GM12891 (cell line): ENCODE data around the gene TFPI.

Source experiments
- DNase-seq: peaks from one replicate; pipeline ENCODE4 v3.0.0; 2011; ENCODE audit warnings: low spot score; ENCODE audit not compliant: insufficient read length
- FAIRE-seq: peaks from 2 replicates; lab custom pipeline; 2011; peaks lifted over from hg19 to GRCh38; lab: Jason Lieb, UNC
- PAX5 ChIP-seq: IDR thresholded peaks from 2 replicates; pipeline ENCODE4 v1.6.1; 2011; ENCODE audit warnings: low read length, moderate library complexity, mild to moderate bottlenecking; ENCODE audit not compliant: insufficient read depth, severe bottlenecking
- POLR2A ChIP-seq: IDR thresholded peaks from 2 replicates; pipeline ENCODE4 v1.6.1; 2011; ENCODE audit warnings: low read depth, low read length, control low read depth
- POLR2AphosphoS5 ChIP-seq: IDR thresholded peaks from 2 replicates; pipeline ENCODE4 v1.6.1; 2011; ENCODE audit warnings: low read depth, low read length, control low read depth
- POU2F2 ChIP-seq: IDR thresholded peaks from 2 replicates; pipeline ENCODE4 v1.6.1; 2011; ENCODE audit warnings: low read depth, mild to moderate bottlenecking, control low read depth, low read length, moderate library complexity
- SPI1 ChIP-seq: IDR thresholded peaks from 2 replicates; pipeline ENCODE4 v1.6.1; 2011; ENCODE audit warnings: low read depth, low read length, control low read depth
- TAF1 ChIP-seq: IDR thresholded peaks from 2 replicates; pipeline ENCODE4 v1.6.1; 2011; ENCODE audit warnings: low read depth, low read length, control low read depth

Gene TFPI

DNA sequence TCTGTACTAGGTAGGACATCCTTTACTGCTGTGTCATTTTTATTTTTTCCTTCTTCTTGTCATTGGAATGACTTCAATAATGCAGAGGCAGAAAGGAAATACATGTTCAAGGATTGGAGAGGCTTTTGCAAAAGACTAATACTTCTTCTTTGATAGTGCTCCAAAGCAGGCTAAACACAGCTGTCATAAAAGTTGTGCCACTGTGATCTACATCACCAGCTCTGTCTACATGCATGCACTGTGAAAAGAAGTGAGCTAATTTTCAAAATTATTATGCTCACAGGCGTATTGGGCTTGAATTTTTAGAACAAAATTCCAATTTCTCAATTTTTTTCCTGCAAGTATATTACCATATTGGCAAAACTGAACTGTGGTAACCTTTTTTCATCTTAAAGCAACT is 68.7 kb downstream of the TFPI start:
- DNase-seq: no peak
- TF ChIP-seq POU2F2 (no peak), PAX5 (no peak), POLR2AphosphoS5 (no peak), POLR2A (no peak), TAF1 (no peak)
- FAIRE-seq: no peak

DNA sequence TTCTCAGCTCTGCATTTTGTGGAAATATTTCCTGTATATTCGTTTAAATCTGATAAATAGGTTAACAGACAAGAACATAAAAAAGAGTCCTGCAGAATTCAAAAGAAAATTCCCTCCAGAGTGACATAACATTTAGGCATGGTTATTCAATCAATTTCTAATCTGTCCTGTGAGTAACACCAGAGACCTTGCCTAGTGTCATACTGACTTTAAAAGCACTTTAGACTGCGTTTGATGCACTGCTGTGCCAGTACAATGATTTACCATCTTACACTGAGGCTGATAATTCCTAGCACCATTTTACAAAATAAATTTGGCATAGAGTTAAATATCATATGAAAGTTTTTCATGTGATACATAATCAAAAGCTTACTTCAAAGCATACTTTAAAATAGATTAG is 70.7 kb downstream of the TFPI start:
- FAIRE-seq: no peak
- no peak for TF ChIP-seq POLR2AphosphoS5
- no peak for TF ChIP-seq POLR2A
- TF ChIP-seq POU2F2: no peak
- TF ChIP-seq SPI1: no peak
- TF ChIP-seq TAF1: no peak
- no peak for TF ChIP-seq PAX5

DNA sequence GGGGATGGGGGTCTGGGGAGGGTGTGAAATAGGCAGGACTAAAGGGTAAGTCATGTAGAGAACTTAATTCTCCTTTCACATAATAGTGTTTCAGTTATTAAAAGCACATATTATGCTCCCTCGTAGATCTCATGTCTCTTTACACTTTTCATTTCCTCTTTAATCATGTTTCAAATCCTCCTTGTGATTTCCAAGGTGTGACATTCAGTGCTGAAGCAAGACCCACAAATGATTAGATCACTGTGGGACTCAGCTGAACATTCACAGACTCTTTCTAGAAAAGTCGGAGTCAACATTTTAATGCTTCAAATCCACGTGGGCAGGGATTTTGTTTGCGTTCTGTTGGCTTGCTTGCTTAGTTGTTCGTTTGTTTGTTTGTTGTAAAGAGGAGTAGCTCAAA is 71.4 kb downstream of the TFPI start:
- DNase-seq: no peak
- no peak for TF ChIP-seq POU2F2
- TF ChIP-seq SPI1: peak; percentile 79
- peak; percentile 61 for FAIRE-seq

More for the DNA sequence above, 70.7 kb downstream of the TFPI start:
- DNase-seq: no peak

DNA sequence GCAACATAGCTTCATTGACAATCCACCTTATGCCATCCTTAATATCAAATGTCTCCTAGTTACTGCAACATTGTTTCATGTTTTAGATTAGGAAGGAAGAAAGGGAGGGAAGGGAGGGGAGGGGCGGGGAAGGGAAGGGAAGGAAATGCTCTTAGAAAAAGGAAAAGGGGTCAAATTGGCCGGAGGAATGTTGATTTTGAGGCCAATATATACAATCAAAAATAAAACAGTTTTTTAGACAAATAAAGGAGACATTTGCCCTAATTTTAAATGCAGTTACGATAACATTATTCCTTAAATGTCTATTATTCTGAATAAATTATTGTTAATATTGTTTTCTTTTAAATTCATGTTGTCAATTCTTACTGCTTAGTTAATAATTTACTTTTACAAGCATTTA is 72.7 kb downstream of the TFPI start:
- TF ChIP-seq POU2F2 (no peak), TAF1 (no peak), SPI1 (no peak), PAX5 (no peak), POLR2AphosphoS5 (no peak), POLR2A (no peak)
- no peak for FAIRE-seq
- no peak for DNase-seq

DNA sequence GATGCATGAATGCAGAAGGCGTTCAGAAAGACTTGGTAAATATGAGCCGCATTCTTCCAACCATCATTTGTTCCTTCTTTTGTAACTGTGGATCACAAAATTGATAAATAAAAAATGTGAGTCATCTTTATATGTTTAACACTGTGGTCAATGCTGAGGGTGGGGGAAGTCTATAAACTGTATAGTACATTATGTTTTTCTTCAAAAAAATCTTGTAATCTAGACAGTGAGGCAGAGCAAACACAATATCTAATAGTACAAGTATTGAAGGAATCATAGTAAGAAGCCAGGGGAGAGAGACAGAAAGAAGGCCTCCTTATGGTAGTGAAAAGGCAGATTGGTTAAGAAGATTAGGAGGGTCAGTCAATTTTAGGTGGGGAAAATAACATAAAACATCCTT is 75.5 kb downstream of the TFPI start:
- FAIRE-seq: no peak
- no peak for TF ChIP-seq SPI1
- no peak for TF ChIP-seq PAX5
- TF ChIP-seq POU2F2: no peak
- TF ChIP-seq TAF1: no peak
- no peak for TF ChIP-seq POLR2A
- TF ChIP-seq POLR2AphosphoS5: no peak

DNA sequence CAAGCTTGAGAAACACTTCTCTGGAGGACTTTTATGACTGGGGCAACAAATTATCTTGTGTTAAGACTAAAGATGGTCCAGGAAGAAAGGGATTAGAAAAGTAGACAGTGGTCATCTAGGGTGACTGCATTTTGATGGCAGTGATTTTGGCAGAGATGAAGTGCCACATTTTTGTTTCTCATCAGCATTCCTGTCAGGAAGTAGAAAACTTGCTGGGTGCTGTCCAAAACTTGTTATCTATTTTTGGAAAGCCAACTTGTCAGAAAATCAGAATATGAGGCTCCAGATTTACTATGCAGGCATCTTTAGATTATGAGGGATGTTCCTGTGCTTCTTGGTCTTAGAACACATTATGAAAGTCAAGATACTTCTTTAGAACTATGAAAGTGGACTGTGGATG is 77.2 kb downstream of the TFPI start:
- TF ChIP-seq TAF1: no peak
- FAIRE-seq: no peak
- DNase-seq: no peak

More for the DNA sequence above, 75.5 kb downstream of the TFPI start:
- DNase-seq: no peak

DNA sequence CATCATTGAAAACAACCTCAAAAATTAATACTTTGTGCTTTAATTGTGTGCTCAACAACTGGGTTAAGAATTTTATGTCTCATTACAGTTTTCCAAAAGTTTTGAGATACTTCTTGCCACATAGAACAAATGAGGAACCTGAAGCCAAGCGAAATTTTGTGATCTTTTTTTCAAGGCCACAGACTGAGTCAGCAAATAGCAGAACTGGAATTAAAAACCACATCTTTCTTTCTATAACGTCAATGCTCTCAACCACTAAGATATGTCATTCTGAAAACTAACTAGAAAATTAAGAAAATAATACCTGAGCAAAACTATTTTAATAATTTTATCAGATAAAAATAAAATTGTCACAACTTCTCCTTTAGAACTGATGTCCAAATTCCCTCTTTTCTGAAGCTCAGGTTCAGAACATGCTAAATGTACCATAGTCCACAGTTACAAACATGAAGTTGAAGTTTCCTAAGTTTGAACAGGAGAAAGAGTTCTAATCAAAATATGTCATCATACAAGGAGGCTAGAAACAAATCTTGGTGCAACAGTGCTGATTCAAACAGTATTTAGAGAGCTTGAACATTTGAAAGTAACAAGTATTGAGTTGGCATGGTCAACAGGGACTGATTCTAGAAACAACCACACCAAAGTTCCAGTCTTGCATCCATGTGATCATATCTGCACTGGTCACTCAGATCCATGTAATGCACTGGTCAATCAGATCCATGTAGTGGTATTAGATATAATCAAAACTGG is 78.6 kb downstream of the TFPI start:
- DNase-seq: no peak
- TF ChIP-seq SPI1: peak; percentile 84
- no peak for TF ChIP-seq POLR2A
- TF ChIP-seq PAX5: no peak
- FAIRE-seq: no peak

DNA sequence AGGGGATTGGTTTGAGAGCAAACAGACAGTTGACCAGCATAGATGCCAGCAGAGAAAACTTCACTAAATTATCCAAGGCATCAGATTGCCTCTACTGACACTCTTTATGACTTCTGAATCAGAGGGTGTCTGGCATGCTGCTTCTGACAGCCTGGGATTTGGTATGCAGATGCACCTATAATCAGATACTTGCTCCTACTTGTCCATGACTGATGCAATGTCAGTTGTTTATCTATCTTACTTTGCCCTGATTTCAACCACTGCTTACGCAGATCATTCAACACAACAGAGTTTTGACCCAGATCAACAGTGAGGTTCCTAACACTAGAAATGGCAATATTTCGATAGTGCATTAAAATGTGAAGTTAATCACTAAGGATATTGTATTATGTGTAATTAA is 83.5 kb downstream of the TFPI start:
- DNase-seq: no peak
- no peak for TF ChIP-seq SPI1
- TF ChIP-seq POLR2AphosphoS5: no peak
- TF ChIP-seq POLR2A: no peak
- no peak for TF ChIP-seq POU2F2
- TF ChIP-seq TAF1: no peak
- TF ChIP-seq PAX5: no peak
- FAIRE-seq: no peak

DNA sequence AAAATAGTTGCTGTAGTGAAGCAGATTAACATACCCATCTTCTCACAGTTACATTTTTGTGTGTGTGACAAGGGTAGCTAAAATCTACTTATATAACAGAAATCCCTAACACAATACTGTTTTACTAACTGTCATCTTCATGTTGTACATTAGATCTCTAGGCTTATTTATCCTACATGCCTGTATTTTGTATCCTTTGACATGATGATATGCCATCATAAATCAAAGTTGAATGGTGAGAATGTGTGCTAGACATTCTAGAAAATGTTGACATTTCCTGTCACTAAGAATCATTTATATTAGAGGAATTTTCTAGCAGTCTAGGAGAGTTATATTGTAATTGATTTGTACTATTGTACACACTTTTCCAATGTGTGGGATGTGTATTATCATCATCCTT is 84.7 kb downstream of the TFPI start:
- TF ChIP-seq TAF1 (no peak), PAX5 (no peak), SPI1 (no peak), POU2F2 (no peak), POLR2A (no peak), POLR2AphosphoS5 (no peak)
- FAIRE-seq: no peak
- no peak for DNase-seq

DNA sequence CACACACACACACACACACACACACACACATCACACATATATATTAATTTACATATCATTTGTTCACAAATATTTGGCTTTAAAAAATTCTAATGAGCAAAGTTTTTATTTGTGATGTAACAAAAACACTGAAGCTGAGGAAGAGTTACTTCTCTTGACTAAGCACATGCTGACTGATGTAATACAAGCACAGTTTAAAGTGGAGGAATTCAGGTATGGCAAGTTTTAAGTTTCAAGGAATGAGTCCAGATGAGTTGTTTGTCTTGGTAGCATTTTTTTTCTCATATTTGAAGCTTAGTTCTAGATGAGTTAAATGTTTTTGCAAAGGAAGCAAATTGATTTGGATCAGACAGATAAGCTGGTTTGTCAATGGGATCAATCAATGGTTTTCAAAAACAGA is 86.0 kb downstream of the TFPI start:
- no peak for DNase-seq
- FAIRE-seq: no peak
- no peak for TF ChIP-seq POU2F2
- no peak for TF ChIP-seq POLR2AphosphoS5
- no peak for TF ChIP-seq SPI1
- no peak for TF ChIP-seq PAX5
- TF ChIP-seq TAF1: no peak
- TF ChIP-seq POLR2A: no peak
